Small intestine (tissue), 7 donors: ENCODE results near the gene TRERF1. TPM values are rescaled to one million over a fixed set of nuclear protein-coding genes. Genes with fewer than 3 reads are reported as not detected.
A peak's percentile ranks its signal among the peaks of the same experiment; 100 is the strongest.

Source experiments
- DNase-seq, 2 donors: peaks; one replicate each; pipeline versions ENCODE4 v3.0.0 to v3.0.0-alpha.2; 2013
- FAIRE-seq: peaks from 2 replicates; lab custom pipeline; 2012; peaks lifted over from hg19 to GRCh38; lab: Jason Lieb, UNC
- H3K27ac ChIP-seq, 3 donors: one replicate each; pipeline ENCODE4 v1.5.1; 2013; ENCODE audit warnings: low read length in 2 of 3, mild to moderate bottlenecking in 2 of 3, control low read depth in 1 of 3, inconsistent platforms in 1 of 3, low read depth in 1 of 3, moderate library complexity in 1 of 3
- H3K27me3 ChIP-seq, 3 donors: one replicate each; pipeline ENCODE4 v1.6.1; 2013; ENCODE audit warnings: low read length in 3 of 3, inconsistent platforms in 1 of 3; ENCODE audit not compliant: control insufficient read depth in 3 of 3, insufficient read depth in 3 of 3
- H3K36me3 ChIP-seq, 3 donors: one replicate each; pipeline ENCODE4 v1.6.1; 2013; ENCODE audit warnings: low read length in 3 of 3, inconsistent platforms in 1 of 3, low read depth in 1 of 3, mild to moderate bottlenecking in 1 of 3, moderate library complexity in 1 of 3; ENCODE audit not compliant: control insufficient read depth in 3 of 3, insufficient read depth in 2 of 3
- H3K4me1 ChIP-seq, 3 donors: one replicate each; pipeline ENCODE4 v1.6.1; 2013; ENCODE audit warnings: low read length in 2 of 3, inconsistent platforms in 1 of 3, low read depth in 1 of 3, mild to moderate bottlenecking in 1 of 3, moderate library complexity in 1 of 3; ENCODE audit not compliant: control insufficient read depth in 3 of 3, insufficient read depth in 2 of 3
- H3K4me3 ChIP-seq, 3 donors: one replicate each; pipeline ENCODE4 v1.5.1; 2013; ENCODE audit warnings: low read length in 3 of 3, control low read depth in 1 of 3, inconsistent platforms in 1 of 3, low read depth in 1 of 3, mild to moderate bottlenecking in 1 of 3, moderate library complexity in 1 of 3
- H3K9me3 ChIP-seq, 2 donors: one replicate each; pipeline ENCODE4 v1.6.1; 2013; ENCODE audit warnings: low read depth in 1 of 2, low read length in 1 of 2; ENCODE audit not compliant: control insufficient read depth in 2 of 2, insufficient read depth in 1 of 2
- WGBS, 3 donors: extraction: QIAGEN DNeasy Blood & Tissue Kit; methylation state at CpG; one replicate each; pipeline ENCODE4 v1.1.7; 2013; 5-methylcytosine and 5-hydroxymethylcytosine counted together
- polyA plus RNA-seq, 4 donors: library from polyadenylated mRNA; stranded (reverse) in 3 of 4; unstranded in 1 of 4; fragments of 200-250 nt in 3 of 4; fragments of 120-200 nt in 1 of 4; gene quantifications; one replicate each; pipeline versions ENCODE4 v1.2.1 to v1.2.3, GENCODE V29; 2013
- donor health status: healthy with polysubstance abuse.
- donor health status: control.
- donor health status: control.
- donor health status: Bipolar disorder and iron deficiency.
- donor health status: healthy.

TRERF1 gene
- polyA plus RNA-seq, 4 donors, result 0.22 to 5.0 (median 2.3) TPM

GRCh38 chr6:42381850-42382249 is 69.9 kb downstream of the TRERF1 start:
- Histone ChIP-seq H3K9me3 (no peaks in the 10 kb centered on the region), H3K4me1 (peaks cover 2 to 20% (median 12%) of the 10 kb centered on the region in 3 donors), H3K27ac (no peak overlapping the region), H3K27me3 (no peaks in the 10 kb centered on the region), H3K36me3 (peaks cover 0 to 2% (median 0%) of the 10 kb centered on the region in 3 donors), H3K4me3 (no peak overlapping the region)
- DNase-seq, result no peak
- 95 to 100% (median 97%) methylated on average over 3 of the region's 3 CpGs for WGBS, 3 donors
- no peak for FAIRE-seq

GRCh38 chr6:42380228-42380979 is 71.3 kb downstream of the TRERF1 start:
- DNase-seq, result peak; percentile 72 to 84
- Histone ChIP-seq H3K27me3 (no peaks in the 10 kb centered on the region), H3K36me3 (peaks cover 0 to 2% (median 0%) of the 10 kb centered on the region in 3 donors), H3K9me3 (no peaks in the 10 kb centered on the region), H3K4me1 (peaks cover 2 to 20% (median 12%) of the 10 kb centered on the region in 3 donors), H3K4me3 (no peak overlapping the region), H3K27ac (peak overlapping the region in 2 of 3 donors; percentile 12 to 61)
- no peak for FAIRE-seq
- WGBS, 3 donors, result 28 to 51% (median 40%) methylated on average over 4 of the region's 4 CpGs

- no peak overlapping the region for H3K4me3 ChIP-seq
- peaks cover 0 to 2% (median 0%) of the 10 kb centered on the region in 3 donors for H3K36me3 ChIP-seq
- H3K9me3 ChIP-seq, result no peaks in the 10 kb centered on the region
- DNase-seq (no peak), FAIRE-seq (no peak)
- WGBS, 3 donors, result 64 to 87% (median 66%) methylated on average over 3 of the region's 3 CpGs
- H3K27ac ChIP-seq, result no peak overlapping the region
- peaks cover 2 to 20% (median 12%) of the 10 kb centered on the region in 3 donors for H3K4me1 ChIP-seq
- no peaks in the 10 kb centered on the region for H3K27me3 ChIP-seq
Measured at GRCh38 chr6:42378536-42378935, 73.2 kb downstream of the TRERF1 start.

GRCh38 chr6:42378125-42378524 is 73.6 kb downstream of the TRERF1 start:
- 64 to 84% (median 76%) methylated on average over 5 of the region's 5 CpGs for WGBS, 3 donors
- no peaks in the 10 kb centered on the region for H3K9me3 ChIP-seq
- H3K27ac ChIP-seq, result no peak overlapping the region
- H3K4me3 ChIP-seq, result no peak overlapping the region
- DNase-seq, result no peak
- H3K4me1 ChIP-seq, result peaks cover 2 to 20% (median 12%) of the 10 kb centered on the region in 3 donors
- H3K36me3 ChIP-seq, result peaks cover 0 to 2% (median 0%) of the 10 kb centered on the region in 3 donors
- H3K27me3 ChIP-seq, result no peaks in the 10 kb centered on the region
- FAIRE-seq, result no peak

GRCh38 chr6:42375007-42375635 is 76.6 kb downstream of the TRERF1 start:
- no peak for FAIRE-seq
- no peak overlapping the region for H3K27ac ChIP-seq
- WGBS, 3 donors, result 88 to 96% (median 95%) methylated on average over 10 of the region's 10 CpGs

GRCh38 chr6:42374018-42374669 is 77.6 kb downstream of the TRERF1 start:
- FAIRE-seq (no peak), DNase-seq (no peak)
- Histone ChIP-seq H3K27ac (no peak overlapping the region), H3K4me3 (no peak overlapping the region), H3K36me3 (no peaks in the 10 kb centered on the region), H3K27me3 (no peaks in the 10 kb centered on the region), H3K9me3 (no peaks in the 10 kb centered on the region), H3K4me1 (peaks cover 0 to 6% (median 2%) of the 10 kb centered on the region in 3 donors)
- 72 to 92% (median 87%) methylated on average over 8 of the region's 8 CpGs for WGBS, 3 donors

More at GRCh38 chr6:42375007-42375635, 76.6 kb downstream of the TRERF1 start:
- DNase-seq, result no peak
- Histone ChIP-seq H3K9me3 (no peaks in the 10 kb centered on the region), H3K27me3 (no peaks in the 10 kb centered on the region), H3K36me3 (peaks cover 0 to under 1% (median 0%) of the 10 kb centered on the region in 3 donors), H3K4me1 (peaks cover 2 to 9% (median 3%) of the 10 kb centered on the region in 3 donors), H3K4me3 (no peak overlapping the region)

GRCh38 chr6:42372699-42373098 is 79.0 kb downstream of the TRERF1 start:
- Histone ChIP-seq H3K36me3 (no peaks in the 10 kb centered on the region), H3K9me3 (no peaks in the 10 kb centered on the region), H3K4me3 (no peak overlapping the region), H3K27me3 (no peaks in the 10 kb centered on the region), H3K27ac (no peak overlapping the region), H3K4me1 (peaks cover 0 to 14% (median 0%) of the 10 kb centered on the region in 3 donors)
- DNase-seq (no peak), FAIRE-seq (no peak)
- WGBS, 3 donors, result 63 to 78% (median 65%) methylated on average over 4 of the region's 4 CpGs

- Histone ChIP-seq H3K9me3 (no peaks in the 10 kb centered on the region), H3K4me1 (peaks cover 0 to 19% (median 0%) of the 10 kb centered on the region in 3 donors), H3K4me3 (no peak overlapping the region), H3K27ac (no peak overlapping the region), H3K36me3 (no peaks in the 10 kb centered on the region), H3K27me3 (no peaks in the 10 kb centered on the region)
- 97 to 98% (median 97%) methylated on average over 3 of the region's 3 CpGs for WGBS, 3 donors
- FAIRE-seq, result no peak
- no peak for DNase-seq
Measured at GRCh38 chr6:42370323-42370985, 81.3 kb downstream of the TRERF1 start.
